Hematopoietic multipotent progenitor cell treated with erythropoietin and hydrocortisone succinate and interleukin-3 and kit ligand, for 17 days (in vitro differentiated cells): ENCODE results near the gene TBL3.

Experiments
- DNase-seq: peaks from one replicate; pipeline ENCODE4 v3.0.0-alpha.2; 2015; ENCODE audit warnings: low spot score

TBL3 gene

DNA sequence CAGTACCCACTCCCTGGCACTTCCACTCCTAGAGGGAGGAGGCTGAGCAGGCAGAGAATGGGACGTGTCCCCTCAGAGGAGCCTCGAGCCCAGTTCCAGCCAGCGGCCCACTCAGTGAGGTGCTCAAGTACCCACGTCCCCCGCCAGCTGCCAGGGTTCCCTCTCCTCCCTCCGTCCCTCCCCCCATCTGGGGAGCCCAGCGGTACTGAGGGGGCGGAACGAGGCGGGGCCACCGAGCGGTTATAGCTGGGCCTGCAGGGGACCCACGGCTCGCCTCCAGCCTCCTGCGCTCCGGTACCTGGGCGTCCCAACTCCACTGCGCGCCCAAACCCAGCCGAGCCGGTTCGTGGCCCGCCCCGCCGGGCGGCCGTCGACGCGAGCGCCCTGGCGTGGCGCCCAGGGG lies 47.7 kb downstream of the TBL3 start, which contains the start of gene NPW:
TSS of gene NPW (plus strand) at position 268 of the 403 bp plus-strand sequence.
- no peak for DNase-seq

DNA sequence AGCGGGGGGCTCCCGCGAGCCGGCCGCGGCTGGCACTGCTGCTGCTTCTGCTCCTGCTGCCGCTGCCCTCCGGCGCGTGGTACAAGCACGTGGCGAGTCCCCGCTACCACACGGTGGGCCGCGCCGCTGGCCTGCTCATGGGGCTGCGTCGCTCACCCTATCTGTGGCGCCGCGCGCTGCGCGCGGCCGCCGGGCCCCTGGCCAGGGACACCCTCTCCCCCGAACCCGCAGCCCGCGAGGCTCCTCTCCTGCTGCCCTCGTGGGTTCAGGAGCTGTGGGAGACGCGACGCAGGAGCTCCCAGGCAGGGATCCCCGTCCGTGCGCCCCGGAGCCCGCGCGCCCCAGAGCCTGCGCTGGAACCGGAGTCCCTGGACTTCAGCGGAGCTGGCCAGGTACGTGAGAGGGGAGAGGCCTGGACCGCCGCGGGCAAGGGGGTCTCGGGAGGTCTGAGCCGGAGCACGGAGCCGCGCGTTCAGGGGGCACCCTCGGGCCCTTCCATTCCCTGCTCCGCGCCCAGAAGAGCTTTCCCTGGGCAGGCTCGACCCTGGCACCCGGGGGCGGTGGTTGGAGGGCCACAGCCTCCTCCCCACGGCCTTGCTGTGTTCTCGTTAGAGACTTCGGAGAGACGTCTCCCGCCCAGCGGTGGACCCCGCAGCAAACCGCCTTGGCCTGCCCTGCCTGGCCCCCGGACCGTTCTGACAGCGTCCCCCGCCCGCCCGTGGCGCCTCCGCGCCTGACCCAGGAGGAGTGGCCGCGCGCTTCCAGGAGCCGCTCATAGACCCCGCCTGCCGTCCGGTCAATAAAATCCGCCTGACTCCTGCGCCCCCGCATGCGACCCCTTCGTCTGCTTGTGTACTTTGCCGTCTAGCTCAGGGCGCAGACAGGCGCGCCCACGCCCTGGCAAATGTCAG lies 48.3 kb downstream of the TBL3 start:
- DNase-seq, result no peak

DNA sequence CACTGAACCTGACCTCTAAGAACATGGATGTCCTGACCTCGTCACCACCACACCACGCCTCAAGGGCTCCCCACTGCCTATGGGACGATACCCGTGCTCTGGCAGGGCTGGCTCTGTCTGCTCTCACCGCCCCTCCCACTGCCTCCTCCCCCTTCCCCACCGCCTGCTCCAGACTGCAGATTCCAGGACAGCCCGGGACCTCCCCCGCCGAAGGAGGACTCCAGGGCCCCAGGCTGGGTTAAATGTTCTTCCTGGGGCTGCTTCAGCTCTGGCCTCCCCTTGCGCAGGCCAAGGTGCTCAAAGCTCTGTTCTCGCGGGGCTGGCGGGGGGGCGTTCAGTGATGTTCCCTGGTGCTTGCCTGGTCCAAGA lies 50.9 kb downstream of the TBL3 start:
- DNase-seq, result no peak

DNA sequence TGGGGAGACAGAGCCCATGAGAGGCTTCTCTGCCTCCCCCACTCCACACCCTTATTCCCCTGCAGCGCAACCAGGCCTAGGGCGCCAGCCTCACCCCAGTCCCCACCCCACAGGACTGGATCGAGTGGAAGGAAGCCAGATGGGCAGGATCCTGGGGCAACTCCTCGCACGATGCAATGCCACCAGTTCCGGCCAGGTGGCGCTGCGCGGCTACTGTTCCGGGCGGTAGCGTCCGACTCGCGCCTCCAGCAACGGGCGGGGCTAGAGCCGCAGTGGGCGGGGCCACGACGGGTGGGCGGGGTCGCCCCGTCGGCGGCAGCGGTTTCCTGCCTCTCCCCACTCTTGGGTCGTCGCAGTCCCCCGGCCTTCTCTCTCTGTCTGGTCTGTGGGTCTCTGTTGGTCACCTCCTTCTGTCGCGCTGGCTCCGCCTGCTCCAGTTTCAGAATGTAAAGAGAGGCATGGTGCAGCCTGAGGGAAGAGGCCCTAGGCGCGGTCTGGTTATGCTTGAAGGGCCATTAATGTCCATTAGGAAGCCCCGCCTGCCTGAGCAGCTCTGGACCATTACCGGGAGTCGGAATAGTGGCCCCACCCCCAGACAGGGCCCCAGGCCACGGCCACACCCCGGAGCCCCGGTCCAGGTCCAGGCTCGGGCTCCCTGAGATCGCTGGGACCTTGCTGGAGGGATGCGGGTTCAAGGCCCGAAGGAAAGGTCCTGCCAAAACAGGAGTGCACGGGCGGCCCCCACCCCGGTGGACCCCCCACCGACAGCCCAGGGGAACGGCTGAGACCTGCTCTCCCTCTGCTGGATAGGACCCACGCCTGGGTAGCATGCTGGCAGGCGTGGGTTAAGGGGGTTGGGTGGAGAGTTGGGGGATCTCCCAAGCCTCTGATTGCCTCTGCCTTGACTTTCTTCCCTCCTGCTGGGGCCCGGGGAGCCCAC lies 51.5 kb downstream of the TBL3 start:
- peak; percentile 92 for DNase-seq

GRCh38 chr16:2024032-2024420 lies 52.2 kb downstream of the TBL3 start:
- no peak for DNase-seq

DNA sequence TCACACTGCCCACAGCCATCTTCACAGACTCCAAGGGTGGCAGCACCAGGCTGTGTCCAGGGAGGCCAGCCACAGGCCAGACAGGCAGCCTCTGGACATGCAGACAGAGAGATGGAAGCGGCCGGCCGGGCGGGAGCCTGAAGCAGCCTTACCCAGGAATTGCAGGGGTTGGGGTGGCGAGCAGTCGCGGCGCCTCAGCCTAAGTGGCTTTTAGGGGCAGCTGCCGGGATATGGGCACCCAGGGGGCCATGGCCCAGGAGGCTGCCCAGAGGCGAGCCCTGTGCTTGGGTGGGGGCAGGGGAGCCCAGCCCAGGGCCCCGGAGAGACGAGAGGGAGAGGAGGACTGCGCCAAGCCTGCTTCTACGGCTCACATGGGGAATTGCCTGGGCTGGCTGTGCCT lies 53.4 kb downstream of the TBL3 start:
- no peak for DNase-seq

- DNase-seq, result no peak
These were observed 54.1 kb downstream of the TBL3 start for GRCh38 chr16:2025878-2026460.

- DNase-seq, result no peak
These were observed 54.7 kb downstream of the TBL3 start, which contains the start of gene NHERF2 for GRCh38 chr16:2026461-2027023. TSS of gene NHERF2 (plus strand) at chr16:2026902. CDS start at chr16:2027006, 104 bp downstream.

- DNase-seq, result no peak
These were observed 55.5 kb downstream of the TBL3 start for GRCh38 chr16:2027024-2028010.

- no peak for DNase-seq
These were observed 56.3 kb downstream of the TBL3 start for GRCh38 chr16:2028146-2028545.

DNA sequence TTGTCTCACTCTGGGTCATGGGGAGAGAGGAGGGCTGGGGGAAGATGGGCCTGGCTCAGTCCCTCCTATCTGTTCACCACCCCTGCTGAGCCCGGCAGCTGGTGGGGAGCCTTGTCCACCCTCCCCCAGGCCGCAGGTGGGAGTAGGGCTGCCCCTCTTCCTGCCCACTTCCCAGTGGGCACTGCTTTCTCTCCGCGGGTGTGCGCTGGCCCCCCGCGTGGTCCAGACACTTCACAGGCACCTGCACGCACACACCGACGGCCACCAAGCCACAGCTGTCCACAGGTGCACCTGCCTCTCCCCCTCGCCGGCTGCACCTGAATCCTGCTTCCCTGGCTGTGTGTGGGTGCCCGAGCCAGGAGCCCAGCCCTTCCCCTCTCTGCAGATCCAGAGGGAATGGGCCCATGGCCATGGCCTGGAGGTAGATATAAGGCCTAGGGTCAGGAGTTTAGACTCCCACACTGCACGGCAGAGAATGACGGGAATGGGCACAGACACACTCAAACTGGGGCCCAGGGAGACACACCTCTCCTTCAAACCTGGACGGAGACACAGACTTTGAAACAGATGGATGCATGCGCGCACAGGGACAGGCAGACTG lies 56.9 kb downstream of the TBL3 start:
- no peak for DNase-seq

- DNase-seq, result no peak
These were observed 57.5 kb downstream of the TBL3 start for GRCh38 chr16:2029350-2029749.

GRCh38 chr16:2030036-2030435 lies 58.2 kb downstream of the TBL3 start:
- no peak for DNase-seq

DNA sequence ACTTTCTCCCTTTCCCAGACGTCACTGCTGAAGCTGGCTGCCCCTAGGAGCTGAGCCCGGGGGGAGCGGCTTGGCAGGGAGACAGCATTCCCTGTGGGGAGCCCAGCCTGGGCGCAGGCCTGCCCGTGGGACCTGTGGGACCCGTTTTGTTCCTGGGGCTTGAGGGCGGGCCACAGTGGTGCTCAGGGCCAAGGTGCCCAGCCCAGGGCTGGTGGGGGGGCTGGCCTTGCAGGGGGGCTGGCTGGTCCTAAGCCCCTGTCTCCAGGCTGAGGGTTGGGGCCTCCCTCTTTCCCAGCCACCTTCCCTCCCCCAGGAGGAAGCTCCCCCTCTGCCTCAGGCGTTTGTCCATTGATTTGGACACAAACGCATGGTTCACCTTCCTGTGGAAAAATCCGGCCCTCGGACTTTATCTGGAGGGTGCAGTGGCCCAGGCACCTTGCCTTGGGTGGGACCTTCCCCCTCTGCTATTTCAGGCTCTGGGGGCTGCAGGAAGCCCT lies 59.3 kb downstream of the TBL3 start:
- no peak for DNase-seq
